Stimulated activated CD4-positive, alpha-beta T cell treated with anti-CD3 and anti-CD28 coated beads, TNF-alpha, amount 100 ng/mL, for 1 hour (primary cell): Measurements from ENCODE around the gene MED9.
A peak's percentile ranks its signal among the peaks of the same experiment; 100 is the strongest.
"Not testable (repeated sequence)": the region's sequence is repeated elsewhere in the genome, so short reads cannot be mapped to it uniquely, and the experiment has no call there.

Experiments
- DNase-seq, 3 donors: peaks; one replicate each; pipeline ENCODE4 v3.0.0-alpha.2; 2020; ENCODE audit warnings: low read depth in 3 of 3, low spot score in 1 of 3

The MED9 gene, protein sequence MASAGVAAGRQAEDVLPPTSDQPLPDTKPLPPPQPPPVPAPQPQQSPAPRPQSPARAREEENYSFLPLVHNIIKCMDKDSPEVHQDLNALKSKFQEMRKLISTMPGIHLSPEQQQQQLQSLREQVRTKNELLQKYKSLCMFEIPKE

DNA sequence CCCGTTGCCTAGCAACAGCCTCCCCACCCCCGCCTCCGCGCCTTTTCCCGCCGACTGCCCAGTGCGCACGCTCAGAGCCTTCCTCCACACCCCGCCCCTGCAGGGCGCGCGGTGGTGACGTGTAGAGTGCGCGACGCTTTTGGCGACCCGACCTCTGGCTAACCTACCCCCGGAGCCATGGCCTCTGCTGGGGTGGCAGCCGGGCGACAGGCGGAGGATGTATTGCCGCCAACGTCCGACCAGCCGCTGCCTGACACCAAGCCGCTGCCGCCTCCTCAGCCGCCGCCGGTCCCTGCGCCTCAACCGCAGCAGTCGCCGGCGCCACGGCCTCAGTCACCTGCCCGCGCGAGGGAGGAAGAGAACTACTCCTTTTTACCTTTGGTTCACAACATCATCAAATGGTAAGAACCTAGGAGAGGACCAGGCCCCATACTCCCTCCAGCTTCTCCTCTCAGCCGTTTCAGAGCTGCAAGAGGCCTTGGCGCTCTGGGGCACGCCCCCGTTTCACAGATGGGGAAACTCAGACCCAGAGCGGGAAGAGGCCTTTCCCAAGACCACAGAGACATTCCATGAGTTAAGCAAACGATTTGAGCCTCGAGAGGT lies at the start of gene MED9:
Gene MED9 (plus strand): TSS at position 136 of the 603 bp plus-strand sequence. CDS start 42 bp downstream, at position 178.
- peak; percentile 86 to 97 (median 90) for DNase-seq

DNA sequence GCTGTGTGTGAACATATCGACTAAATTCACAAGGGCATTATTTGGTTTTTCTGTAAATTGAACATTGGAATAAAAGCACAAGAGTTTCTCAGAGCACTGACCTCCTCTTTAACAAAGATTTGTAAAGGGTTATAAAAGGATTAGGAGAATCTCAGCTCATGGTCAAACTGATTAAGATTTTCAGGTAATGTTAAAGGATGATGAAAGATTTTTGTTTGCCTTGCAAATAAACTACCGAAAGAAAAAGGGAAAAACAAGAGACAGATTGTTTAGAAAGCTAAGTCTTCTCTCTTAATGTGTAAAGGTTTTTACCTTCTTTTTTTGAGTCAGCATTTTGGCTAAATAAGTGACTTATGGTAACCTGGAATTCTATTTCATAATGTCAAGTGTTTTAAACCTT lies 47.6 kb upstream of the MED9 start:
- no peak for DNase-seq

DNA sequence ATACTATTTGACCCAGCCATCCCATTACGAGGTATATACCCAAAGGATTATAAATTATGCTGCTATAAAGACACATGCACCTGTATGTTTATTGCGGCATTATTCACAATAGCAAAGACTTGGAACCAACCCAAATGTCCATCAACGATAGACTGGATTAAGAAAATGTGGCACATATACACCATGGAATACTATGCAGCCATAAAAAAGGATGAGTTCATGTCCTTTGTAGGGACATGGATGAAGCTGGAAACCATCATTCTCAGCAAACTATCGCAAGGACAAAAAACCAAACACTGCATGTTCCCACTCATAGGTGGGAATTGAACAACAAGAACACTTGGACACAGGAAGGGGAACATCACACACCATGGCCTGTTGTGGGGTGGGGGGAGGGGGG lies 45.9 kb upstream of the MED9 start:
- not testable (repeated sequence) for DNase-seq

DNA sequence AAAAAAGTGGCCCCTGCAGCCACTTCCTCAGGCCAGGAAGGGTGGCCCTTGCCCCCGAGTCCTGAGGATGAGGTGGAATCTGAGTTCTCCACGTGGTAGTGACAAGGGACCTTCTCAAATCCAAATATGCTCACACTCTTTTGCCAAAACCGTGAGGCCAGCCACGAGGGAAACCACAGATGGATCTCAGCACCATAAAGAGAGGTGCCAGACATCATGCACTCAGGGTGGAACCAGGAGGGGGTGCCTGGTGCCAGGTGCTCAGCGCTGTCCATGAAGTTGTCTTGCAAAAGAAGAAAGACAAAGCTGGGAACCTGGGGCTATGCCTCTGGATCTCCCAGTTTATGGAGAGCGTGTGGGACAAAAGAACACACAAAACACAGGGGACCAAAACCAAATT lies 45.2 kb upstream of the MED9 start:
- no peak for DNase-seq

DNA sequence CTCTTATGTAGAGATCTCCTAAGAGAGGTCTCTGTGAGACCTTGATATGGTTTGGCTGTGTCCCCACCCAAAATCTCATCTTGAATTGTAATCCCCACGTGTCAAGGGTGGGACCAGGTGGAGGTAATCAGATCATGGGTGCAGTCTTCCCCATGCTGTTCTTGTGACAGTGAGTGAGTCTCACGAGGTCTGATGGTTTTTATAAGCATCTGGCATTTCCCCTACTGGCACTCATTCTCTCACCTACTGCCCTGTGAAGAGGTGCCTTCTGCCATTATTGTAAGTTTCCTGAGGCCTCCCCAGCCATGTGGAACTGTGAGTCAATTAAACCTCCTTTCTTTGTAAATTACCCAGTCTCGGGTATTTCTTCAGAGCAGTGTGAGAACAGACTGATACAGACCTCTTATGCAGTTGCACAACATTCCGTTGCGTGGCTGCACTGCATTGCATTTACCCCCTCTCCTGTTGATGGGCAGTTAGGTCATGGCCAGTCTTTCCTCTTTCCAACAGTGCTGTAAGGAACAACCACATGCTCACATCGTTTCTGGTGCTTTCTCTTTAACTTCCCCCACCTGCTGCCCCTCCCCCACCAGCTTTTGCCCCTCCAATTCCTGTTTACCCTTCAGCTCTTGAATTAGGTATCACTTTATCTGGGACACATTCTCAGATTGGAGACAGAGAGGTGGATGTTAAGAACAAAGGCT lies 43.6 kb upstream of the MED9 start:
- no peak for DNase-seq

DNA sequence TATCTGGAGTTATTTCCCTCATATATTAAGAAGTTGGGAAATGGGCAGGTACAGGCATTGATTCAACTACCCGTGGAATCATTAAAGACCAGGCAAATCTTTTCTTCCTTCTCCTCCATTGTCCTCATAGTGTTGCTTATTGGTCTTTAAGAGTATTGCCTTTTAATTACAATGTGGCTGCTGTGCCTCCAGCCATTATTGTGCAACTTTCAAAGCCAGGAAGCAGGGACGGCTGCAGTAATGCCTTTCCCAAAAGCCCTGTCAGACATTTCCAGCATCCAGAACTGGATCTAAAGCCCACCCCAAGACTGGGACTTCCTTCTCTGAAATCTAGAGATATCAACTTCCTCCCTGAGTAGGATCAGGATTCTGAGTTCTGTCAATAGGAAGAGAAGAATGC lies 42.3 kb upstream of the MED9 start:
- DNase-seq = no peak

DNA sequence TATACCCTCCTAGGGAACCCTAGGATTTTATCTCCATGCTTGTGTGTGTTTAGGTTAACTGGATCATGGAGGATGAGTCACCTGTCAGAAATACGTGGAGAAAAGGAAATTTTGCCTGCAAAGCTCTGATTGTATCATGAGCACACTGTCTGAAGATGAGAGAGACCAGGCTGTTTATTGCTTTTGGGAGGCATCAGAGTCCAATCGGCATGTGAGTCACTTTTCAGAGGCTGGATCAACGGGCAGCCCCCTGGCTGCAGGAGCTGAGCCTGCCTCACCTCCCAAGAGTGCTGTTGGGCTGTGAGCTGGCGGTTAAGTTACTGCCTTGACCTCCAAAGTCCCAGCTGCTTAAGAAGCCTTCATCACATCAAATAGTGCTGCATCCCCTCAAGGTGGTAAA lies 41.5 kb upstream of the MED9 start:
- no peak for DNase-seq

DNA sequence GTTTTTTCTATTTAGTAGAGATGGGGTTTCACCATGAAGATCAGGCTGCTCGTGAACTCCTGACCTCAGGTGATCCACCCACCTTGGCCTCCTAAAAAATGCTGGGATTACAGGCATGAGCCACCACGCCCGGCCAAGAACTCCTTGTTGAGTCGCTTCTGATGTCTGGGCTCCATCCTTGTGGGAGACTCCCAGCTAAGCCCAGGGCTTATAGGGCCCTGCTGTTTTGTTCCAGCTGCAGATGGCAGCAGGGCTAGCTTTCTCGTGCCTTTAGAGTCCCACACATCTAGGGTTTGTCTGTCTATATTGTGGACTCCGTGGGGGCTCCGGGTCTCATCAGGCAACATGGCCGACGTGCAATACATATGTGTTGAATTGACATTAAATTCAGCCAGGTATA lies 39.3 kb upstream of the MED9 start:
- DNase-seq = no peak

DNA sequence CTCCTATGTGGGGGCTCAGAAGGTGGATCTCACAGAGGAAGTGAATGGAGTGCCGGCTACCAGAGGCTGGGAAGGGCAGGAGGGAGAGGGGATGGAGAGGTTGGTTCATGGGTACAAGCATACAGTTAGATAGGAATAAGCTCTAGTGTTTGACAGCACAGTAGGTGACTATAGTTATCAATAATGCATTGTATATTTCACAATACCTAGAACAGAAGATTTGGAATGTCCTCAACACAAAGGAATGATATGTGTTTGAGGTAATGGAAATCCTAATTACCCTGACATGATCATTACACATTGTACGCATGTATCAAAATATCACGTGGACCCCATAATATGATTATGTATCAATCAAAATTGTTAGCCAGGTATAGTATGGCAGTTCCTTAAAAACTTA lies 38.9 kb upstream of the MED9 start:
- DNase-seq = no peak

DNA sequence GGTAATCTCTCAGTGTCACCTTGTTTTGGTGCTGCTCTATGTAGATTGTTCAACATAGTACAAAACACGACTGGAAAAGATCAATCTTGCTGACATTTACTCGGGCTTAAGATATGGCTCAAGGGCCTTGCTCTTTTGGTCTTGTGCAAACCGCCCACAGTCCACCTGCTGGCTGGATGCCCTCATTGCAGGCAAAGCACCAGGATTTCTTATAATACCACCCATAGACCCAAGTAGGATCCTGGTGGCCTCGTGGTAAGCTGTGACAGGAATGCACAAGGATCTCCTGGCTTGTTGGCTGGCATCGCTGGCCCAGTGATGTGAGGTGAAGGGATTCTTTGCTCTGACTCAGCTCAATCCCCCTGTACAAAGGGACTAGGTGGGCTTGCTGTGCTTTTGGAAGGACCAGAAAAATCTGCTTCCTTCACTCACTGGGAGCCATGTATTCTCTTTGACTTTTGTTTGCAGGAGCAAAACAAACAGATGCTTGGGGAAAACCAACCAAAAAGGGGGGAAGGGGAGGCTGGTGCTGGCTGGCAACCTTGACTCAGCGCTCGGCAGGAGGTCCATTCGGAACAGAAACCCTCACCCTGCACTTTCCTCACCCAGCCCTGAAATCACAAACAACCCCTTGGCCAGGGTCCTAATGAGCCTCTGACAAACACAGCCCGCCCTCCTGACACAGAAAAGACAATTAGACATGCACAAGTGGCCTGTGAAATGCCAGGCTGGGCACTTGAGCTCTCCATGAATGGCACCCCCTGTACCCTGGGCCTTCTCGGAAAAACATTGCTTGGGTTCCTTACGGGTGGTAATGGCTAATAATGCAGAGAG lies 36.6 kb upstream of the MED9 start:
- peak; percentile 37 to 63 (median 48) for DNase-seq

DNA sequence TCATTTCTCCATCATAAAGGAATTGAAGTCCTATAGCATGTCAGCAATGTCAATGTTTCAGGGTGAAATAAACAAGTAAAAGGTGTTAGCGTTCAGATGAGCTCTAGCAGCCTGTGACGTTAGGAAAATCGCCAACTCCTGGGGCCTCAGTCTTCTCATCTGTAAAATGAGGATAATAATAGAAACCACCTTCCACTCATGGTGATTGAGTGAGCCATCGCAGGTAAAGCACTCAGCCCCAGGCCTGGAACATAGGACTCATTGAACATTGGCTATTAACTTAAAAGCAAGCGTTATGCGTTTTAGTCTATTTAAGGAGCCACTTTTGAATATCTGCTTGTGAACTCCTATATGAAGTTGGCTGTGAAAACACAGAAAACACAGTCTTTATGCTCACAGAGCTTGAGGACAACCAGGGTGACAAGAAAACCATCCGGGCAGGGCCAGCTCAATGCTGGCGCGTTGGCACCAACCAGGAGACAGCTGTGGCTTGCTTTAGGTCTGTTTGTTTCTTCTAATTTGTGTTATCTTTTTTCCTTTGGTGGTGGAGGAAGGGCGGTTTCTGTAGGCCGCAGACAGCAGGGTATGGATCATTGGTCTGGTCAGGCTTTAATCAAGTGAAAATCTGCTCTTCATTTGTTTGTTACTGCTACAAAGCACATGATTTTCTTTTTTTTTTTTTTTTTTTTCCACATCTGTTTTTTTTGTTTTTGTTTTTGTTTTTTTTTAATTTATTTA lies 35.7 kb upstream of the MED9 start:
- DNase-seq = no peak

DNA sequence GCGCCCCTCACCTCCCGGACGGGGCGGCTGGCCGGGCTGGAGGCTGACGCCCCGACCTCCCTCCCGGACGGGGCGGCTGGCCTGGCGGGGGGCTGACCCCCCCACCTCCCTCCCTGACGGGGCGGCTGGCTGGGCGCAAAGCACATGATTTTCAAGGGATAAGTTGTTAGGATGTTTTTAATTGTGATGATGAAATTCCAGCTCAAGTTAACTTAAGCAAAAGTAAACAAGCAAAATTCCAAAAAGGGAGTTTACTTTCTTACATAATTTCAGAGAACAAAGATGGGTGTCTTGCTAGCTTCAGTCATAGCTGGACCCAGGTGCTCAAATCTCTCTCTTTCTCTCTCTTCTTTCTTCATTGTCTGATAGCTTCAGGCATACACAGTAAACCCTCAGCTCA lies 33.6 kb upstream of the MED9 start:
- no peak for DNase-seq

DNA sequence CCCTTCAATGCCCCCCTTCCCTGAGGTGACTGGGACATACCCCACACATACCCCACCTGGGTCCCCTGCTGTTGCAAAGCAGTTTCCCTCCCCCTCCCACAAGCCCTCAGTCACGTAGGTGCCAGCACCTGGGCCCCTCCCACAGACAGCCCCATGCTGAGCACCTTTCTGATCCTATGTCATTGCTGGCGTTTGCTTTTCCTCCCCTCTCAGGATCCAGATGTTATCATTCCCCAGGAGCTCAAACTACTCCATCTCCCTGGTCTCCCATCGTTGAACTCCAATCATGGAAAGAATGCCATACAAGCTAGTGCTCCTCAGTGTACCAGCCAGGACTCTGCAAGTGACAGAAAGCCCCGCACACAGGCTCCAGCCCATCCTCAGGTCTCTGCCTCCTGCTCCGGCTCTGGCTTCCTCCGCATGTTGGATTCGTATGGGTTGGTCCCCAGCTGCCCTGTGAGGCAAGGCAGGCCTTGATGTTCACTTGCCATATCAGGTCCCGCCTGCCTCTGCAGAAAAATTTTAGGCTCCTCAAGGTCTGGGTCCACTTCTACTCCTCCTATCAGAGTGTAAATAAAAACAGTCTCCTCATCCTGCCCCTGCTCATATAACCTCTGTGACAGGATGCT lies 31.4 kb upstream of the MED9 start:
- no peak for DNase-seq

DNA sequence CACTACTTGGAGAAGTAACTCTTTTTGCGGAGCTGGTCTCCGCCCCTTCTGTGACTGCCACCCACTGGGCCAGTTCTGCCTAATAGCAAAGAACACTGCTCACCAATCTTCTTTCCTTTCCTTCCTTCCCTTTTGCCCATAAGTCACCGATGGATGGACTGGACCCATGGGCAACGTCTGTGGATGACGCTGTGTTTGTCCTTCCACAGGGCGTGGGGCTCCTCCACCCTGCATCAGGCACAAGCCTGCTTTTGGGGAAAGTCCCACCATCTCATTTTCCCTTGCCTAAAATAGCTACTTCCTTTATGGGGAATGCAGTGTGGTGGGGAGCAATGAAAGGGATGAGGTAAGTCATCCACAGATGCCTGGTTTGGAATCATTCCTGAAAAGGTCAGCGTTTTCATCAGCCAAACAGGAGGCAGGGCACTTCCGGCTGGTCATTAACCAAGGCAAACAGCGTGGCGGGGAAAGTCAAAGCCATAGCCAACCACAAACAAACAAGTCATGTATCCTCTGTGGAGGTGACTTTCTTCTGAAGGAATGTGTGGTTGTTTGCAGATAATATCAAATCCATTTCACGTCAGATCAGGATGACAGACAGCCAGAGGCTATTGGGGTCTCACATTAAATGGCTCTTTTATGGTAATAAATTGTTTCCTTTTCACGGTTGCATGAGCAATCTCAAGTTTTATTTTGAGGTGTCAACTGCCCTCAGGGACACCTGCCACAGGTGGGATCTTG lies 30.7 kb upstream of the MED9 start:
- no peak for DNase-seq

DNA sequence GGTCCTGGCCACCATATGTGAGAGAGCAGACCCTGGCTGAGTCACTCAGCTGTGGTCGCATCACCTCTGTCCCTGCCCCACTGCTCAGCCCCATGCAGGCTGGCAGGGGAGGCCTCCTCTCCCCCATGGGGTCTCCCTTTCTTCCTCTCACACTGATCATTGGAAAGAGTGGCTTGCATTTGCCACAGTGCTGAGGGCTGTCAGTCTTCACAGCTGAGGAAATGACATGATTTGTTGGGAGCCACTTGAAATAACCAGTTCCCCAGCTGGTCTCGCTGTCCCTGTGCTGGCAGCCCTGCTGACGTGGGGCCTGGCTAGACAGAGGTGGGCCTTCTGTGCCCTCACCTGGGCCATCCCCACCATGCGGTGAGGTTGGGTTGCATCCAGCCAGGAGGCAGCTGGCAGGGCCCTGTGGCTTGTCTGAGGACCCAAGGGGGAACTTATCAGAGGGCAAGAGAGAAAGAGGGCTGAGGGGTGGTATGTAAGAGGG lies 30.1 kb upstream of the MED9 start:
- no peak for DNase-seq

DNA sequence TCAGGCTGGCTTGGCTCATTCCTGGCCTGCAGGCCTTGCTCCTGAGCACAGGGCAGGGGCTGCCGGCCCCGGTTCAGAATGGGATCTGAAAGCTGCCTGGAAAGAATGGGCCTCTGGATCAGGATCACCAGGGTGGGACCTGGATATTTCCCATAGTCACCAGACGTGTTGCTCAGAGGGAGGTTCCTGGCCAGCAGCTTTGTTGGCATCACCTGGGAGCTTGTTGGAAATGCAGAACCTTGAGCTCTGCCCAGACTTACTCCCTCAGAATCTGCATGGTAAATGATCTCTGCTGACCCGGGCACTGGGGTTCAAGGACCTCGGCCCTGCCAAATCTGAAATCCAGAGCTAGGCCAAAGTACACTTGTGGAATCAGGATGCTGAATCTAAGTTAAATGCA lies 29.5 kb upstream of the MED9 start:
- no peak for DNase-seq

DNA sequence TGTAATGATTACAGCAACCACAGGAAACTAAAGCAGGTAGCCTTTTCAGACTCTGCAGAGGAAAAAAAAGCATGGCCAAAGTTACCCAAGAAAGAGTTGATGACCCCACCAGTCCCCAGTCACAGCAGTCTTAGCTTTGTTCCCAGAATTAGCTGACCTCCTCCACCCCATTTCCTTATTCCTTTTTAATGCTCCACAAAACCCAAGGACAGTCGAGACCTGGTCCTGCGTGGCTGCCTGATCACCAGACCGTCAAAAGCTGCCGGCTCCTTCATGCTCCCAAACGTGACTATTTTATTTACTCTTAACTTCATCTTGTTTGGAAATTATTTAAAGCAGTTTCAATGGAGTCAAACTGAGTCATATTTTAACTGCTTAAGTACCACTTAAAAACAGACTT lies 28.7 kb upstream of the MED9 start:
- DNase-seq = no peak

DNA sequence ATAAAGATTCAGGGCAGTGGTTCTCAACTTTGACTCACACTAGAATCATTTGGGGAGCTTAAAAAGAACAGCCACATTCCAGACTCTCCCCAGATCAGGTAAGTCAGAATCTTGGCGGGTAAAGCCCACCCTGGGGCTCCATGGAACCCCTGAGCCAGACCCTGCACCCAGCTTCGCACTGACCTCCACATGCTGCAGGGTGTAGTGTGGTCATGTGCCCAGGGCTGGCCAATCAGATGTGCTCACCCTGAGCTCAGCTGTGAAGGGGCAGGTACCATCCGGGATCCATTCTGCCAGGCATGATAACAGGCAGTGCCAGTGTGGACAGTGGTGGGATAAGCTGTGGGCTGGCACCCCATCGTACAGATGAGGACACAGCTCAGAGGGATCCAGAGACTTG lies 28.1 kb upstream of the MED9 start:
- DNase-seq = no peak

DNA sequence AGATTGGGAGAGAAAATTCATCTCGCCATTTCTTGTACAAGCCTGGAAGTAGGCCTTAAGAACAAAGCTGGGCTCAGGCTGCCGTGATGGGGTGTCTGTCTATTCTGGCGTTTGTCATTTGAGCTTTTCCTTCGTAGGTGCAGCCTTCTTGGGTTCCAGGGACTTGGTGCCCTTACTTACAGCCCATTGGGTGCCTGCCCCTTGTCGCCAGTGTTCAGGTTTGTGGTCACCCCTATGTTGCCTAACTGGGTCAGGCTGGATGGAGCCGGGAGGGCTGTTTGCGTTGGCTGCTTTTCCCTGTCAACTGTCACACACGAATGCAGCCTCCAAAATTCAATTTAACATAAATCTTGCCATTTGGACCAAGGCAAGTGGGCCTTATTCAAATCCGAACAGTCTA lies 23.7 kb upstream of the MED9 start:
- DNase-seq = no peak

DNA sequence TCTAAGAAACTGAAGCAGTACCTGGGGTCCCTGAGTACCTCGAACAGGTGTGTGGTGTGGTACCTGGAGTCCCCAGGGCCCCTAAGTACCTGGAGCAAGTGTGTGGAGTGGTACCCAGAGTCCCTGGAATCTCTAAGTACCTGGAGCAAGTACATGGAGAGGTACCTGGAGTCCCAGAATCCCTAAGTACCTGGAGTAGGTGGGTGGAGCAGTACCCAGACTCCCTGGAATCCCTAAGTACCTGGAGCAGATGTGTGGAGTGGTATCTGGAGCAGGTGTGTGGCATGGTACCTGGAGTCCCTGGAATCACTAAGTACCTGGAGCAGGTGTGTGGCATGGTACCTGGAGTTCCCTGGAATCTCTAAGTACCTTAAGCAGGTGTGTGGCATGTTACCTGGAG lies 22.5 kb upstream of the MED9 start:
- DNase-seq = no peak
